IMR-90 (cell line): Measurements from ENCODE around the gene TCF7L2. TPM values are rescaled to one million over a fixed set of nuclear protein-coding genes. Genes with fewer than 3 reads are reported as not detected.

Experiments
- ATAC-seq: fragments of 200-7000 bp; cut with Tn5 transposase; 2 replicates; pipeline ENCODE4 v1.9.1; 2020; ENCODE audit warnings: low read depth, mild to moderate bottlenecking, moderate library complexity
- BruUV-seq: library from RNA; stranded (reverse); fragments of 400-500 nt; replicated peaks from 2 replicates; lab custom pipeline; 2021; lab: Mats Ljungman, UMichigan
- CTCF ChIA-PET: fragments of 300-600 bp; formaldehyde crosslinking; extraction: SDS; loops from one replicate; lab custom pipeline; 2021; ENCODE audit warnings: antibody characterized with exemption; lab: Yijun Ruan, JAX
- POLR2A ChIA-PET: fragments of 300-600 bp; sonication (Branson Sonifier 250); formaldehyde crosslinking; loops from one replicate; lab custom pipeline; 2022; ENCODE audit warnings: antibody characterized with exemption; ENCODE audit not compliant: unreplicated experiment; lab: Charles Lee
- DNase-seq: peaks from one replicate; pipeline ENCODE4 v3.0.0; 2013
- H2AFZ ChIP-seq: replicated peaks from 2 replicates; pipeline ENCODE3; 2013; ENCODE audit warnings: low read length, mild to moderate bottlenecking; ENCODE audit not compliant: poor library complexity
- H2AK5ac ChIP-seq: 2 replicates; pipeline ENCODE4 v1.6.1; 2013; ENCODE audit warnings: low read depth, low read length, inconsistent platforms
- H2AK9ac ChIP-seq: replicated peaks from 2 replicates; pipeline ENCODE3; 2013; ENCODE audit warnings: mild to moderate bottlenecking, low read depth, low read length, moderate library complexity; ENCODE audit not compliant: poor library complexity
- H2BK120ac ChIP-seq: 2 replicates; pipeline ENCODE4 v1.6.1; 2013; ENCODE audit warnings: low read depth, low read length, inconsistent platforms
- H2BK15ac ChIP-seq: 3 replicates; pipeline ENCODE4 v1.6.1; 2013; ENCODE audit warnings: low read depth, low read length, inconsistent platforms
- H2BK20ac ChIP-seq: 2 replicates; pipeline ENCODE4 v1.6.1; 2013; ENCODE audit warnings: low read depth, mild to moderate bottlenecking, inconsistent platforms, low read length, moderate library complexity
- H2BK5ac ChIP-seq: 2 replicates; pipeline ENCODE4 v1.6.1; 2013; ENCODE audit warnings: mild to moderate bottlenecking, low read depth, low read length, inconsistent platforms; ENCODE audit not compliant: poor library complexity, severe bottlenecking
- H3K14ac ChIP-seq: replicated peaks from 2 replicates; pipeline ENCODE4 v1.6.1; 2013; ENCODE audit warnings: low read depth, low read length, inconsistent platforms
- H3K18ac ChIP-seq: 2 replicates; pipeline ENCODE4 v1.6.1; 2013; ENCODE audit warnings: low read depth, low read length, control low read depth
- H3K23ac ChIP-seq: 2 replicates; pipeline ENCODE4 v1.6.1; 2013; ENCODE audit warnings: low read depth, low read length, inconsistent platforms
- H3K27ac ChIP-seq: 2 replicates; pipeline ENCODE4 v1.5.1; 2013; ENCODE audit warnings: mild to moderate bottlenecking, control low read depth, low read length; ENCODE audit not compliant: insufficient read depth
- H3K27me3 ChIP-seq: 2 replicates; pipeline ENCODE4 v1.6.1; 2013; ENCODE audit warnings: low read length; ENCODE audit not compliant: control insufficient read depth, insufficient read depth
- H3K36me3 ChIP-seq: 2 replicates; pipeline ENCODE4 v1.6.1; 2013; ENCODE audit warnings: low read length, mixed read lengths; ENCODE audit not compliant: control insufficient read depth, insufficient read depth
- H3K4ac ChIP-seq: 2 replicates; pipeline ENCODE4 v1.6.1; 2013; ENCODE audit warnings: low read depth, low read length, inconsistent platforms
- H3K4me1 ChIP-seq: 2 replicates; pipeline ENCODE4 v1.6.1; 2013; ENCODE audit warnings: low read length, mixed read lengths; ENCODE audit not compliant: control insufficient read depth, insufficient read depth
- H3K4me2 ChIP-seq: 2 replicates; pipeline ENCODE4 v1.6.1; 2013; ENCODE audit warnings: low read depth, mild to moderate bottlenecking, control low read depth, low read length, moderate library complexity
- H3K4me3 ChIP-seq: 2 replicates; pipeline ENCODE4 v1.5.1; 2013; ENCODE audit warnings: low read depth, mild to moderate bottlenecking, control low read depth, low read length, moderate library complexity; ENCODE audit not compliant: insufficient read depth
- H3K56ac ChIP-seq: 2 replicates; pipeline ENCODE4 v1.6.1; 2013; ENCODE audit warnings: low read length, inconsistent platforms; ENCODE audit not compliant: insufficient read depth; ENCODE audit errors: extremely low read depth
- H3K79me1 ChIP-seq, 2 experiments: 2 replicates each; pipeline ENCODE4 v1.6.1; 2013; ENCODE audit warnings: low read length in 2 of 2, inconsistent platforms in 1 of 2, low read depth in 1 of 2
- H3K9ac ChIP-seq: 2 replicates; pipeline ENCODE4 v1.6.1; 2013; ENCODE audit warnings: low read depth, low read length, control low read depth
- H3K9me1 ChIP-seq: 2 replicates; pipeline ENCODE4 v1.6.1; 2013; ENCODE audit warnings: low read length, inconsistent platforms; ENCODE audit not compliant: insufficient read depth
- H3K9me3 ChIP-seq: 2 replicates; pipeline ENCODE4 v1.6.1; 2013; ENCODE audit warnings: low read length; ENCODE audit not compliant: control insufficient read depth, insufficient read depth
- H4K20me1 ChIP-seq: 2 replicates; pipeline ENCODE4 v1.6.1; 2013; ENCODE audit warnings: low read length, inconsistent platforms; ENCODE audit not compliant: insufficient read depth
- H4K5ac ChIP-seq: 2 replicates; pipeline ENCODE4 v1.6.1; 2013; ENCODE audit warnings: mild to moderate bottlenecking, low read depth, low read length, control low read depth
- H4K8ac ChIP-seq, 2 experiments: 2 replicates each; pipeline ENCODE4 v1.6.1; 2013; ENCODE audit warnings: low read depth in 2 of 2, low read length in 2 of 2, control low read depth in 1 of 2, inconsistent platforms in 1 of 2
- H4K91ac ChIP-seq: 2 replicates; pipeline ENCODE4 v1.6.1; 2013; ENCODE audit warnings: low read depth, low read length, inconsistent platforms; ENCODE audit not compliant: insufficient read depth
- BHLHE40 ChIP-seq: fragments of 150-350 bp; IDR thresholded peaks from 2 replicates; pipeline ENCODE4 v1.6.1; 2016; ENCODE audit warnings: mild to moderate bottlenecking, low read depth, low read length
- CEBPB ChIP-seq: IDR thresholded peaks from 2 replicates; pipeline ENCODE4 v1.6.1; 2012; ENCODE audit warnings: low read depth, low read length, improper control_type of control experiment
- CHD1 ChIP-seq: IDR thresholded peaks from 2 replicates; pipeline ENCODE4 v1.6.1; 2012; ENCODE audit warnings: low read depth, low read length, improper control_type of control experiment
- CTCF ChIP-seq: conservative IDR thresholded peaks from 2 replicates; pipeline ENCODE4 v1.5.1; 2012; ENCODE audit warnings: mild to moderate bottlenecking, low read depth, low read length, improper control_type of control experiment
- ELK1 ChIP-seq: fragments of 150-350 bp; IDR thresholded peaks from 2 replicates; pipeline ENCODE4 v1.6.1; 2016; ENCODE audit warnings: low read depth, mild to moderate bottlenecking, low read length, moderate library complexity, borderline replicate concordance
- FOS ChIP-seq: fragments of 150-350 bp; IDR thresholded peaks from 2 replicates; pipeline ENCODE4 v1.6.1; 2016; ENCODE audit warnings: low read depth, low read length
- MAFK ChIP-seq: IDR thresholded peaks from 2 replicates; pipeline ENCODE4 v1.6.1; 2012; ENCODE audit warnings: low read depth, low read length, improper control_type of control experiment
- MAZ ChIP-seq: IDR thresholded peaks from 2 replicates; pipeline ENCODE4 v1.6.1; 2012; ENCODE audit warnings: low read depth, mild to moderate bottlenecking, low read length, improper control_type of control experiment, moderate library complexity, borderline replicate concordance
- MXI1 ChIP-seq: IDR thresholded peaks from 2 replicates; pipeline ENCODE4 v1.6.1; 2012; ENCODE audit warnings: low read depth, mild to moderate bottlenecking, low read length, moderate library complexity, borderline replicate concordance
- NFE2L2 ChIP-seq: fragments of 150-350 bp; IDR thresholded peaks from 2 replicates; pipeline ENCODE4 v1.6.1; 2016; ENCODE audit warnings: low read depth, mild to moderate bottlenecking, low read length
- POLR2A ChIP-seq: IDR thresholded peaks from 2 replicates; pipeline ENCODE4 v1.6.1; 2012; ENCODE audit warnings: mild to moderate bottlenecking, low read depth, low read length
- RAD21 ChIP-seq: IDR thresholded peaks from 2 replicates; pipeline ENCODE4 v1.6.1; 2012; ENCODE audit warnings: low read length, improper control_type of control experiment
- RCOR1 ChIP-seq: IDR thresholded peaks from 2 replicates; pipeline ENCODE4 v1.6.1; 2012; ENCODE audit warnings: mild to moderate bottlenecking, low read length, improper control_type of control experiment; ENCODE audit not compliant: insufficient replicate concordance
- RFX5 ChIP-seq: IDR thresholded peaks from 2 replicates; pipeline ENCODE4 v1.8.0; 2012; ENCODE audit warnings: low read depth, mild to moderate bottlenecking, low read length, moderate library complexity
- SMC3 ChIP-seq: fragments of 150-350 bp; IDR thresholded peaks from 2 replicates; pipeline ENCODE4 v1.6.1; 2016; ENCODE audit warnings: low read depth, mild to moderate bottlenecking, antibody characterized with exemption, low read length, moderate library complexity
- WGBS, 2 experiments: methylation state at CpG; one replicate each; pipeline versions ENCODE4 v1.1.5 to v1.1.7; 2013; ENCODE audit warnings: missing lambda C conversion rate in 2 of 2; ENCODE audit not compliant: insufficient read length in 1 of 2; ENCODE audit errors: extremely low coverage in 2 of 2; 5-methylcytosine and 5-hydroxymethylcytosine counted together
- dilution Hi-C: fragments of 300-500 bp; cut with HindIII; formaldehyde crosslinking; loops from one replicate; pipeline ENCODE4 v1.14.3; 2018; ENCODE audit warnings: low sequenced_read_pairs; ENCODE audit not compliant: unreplicated experiment
- in situ Hi-C: fragments of 300-500 bp; cut with MboI; formaldehyde crosslinking; loops from 3 replicates; pipeline ENCODE4 v1.14.3; 2019; ENCODE audit warnings: low sequenced_read_pairs, inconsistent platforms, mixed read lengths
- intact Hi-C: fragments of 100-400 bp; cut with micrococcal nuclease; formaldehyde crosslinking; loops from 2 replicates; pipeline ENCODE4 v1.10.0; 2022
- polyA plus RNA-seq, 3 experiments: library from polyadenylated mRNA; depleted of rRNA; stranded (reverse); fragments of >200 nt; gene quantifications; 2 replicates each; pipeline ENCODE4 v1.2.3, GENCODE V29; 2012; ENCODE audit warnings: low replicate concordance in 1 of 3
- total RNA-seq: library from RNA; depleted of rRNA; stranded (reverse); fragments of >200 nt; gene quantifications from 2 replicates; pipeline ENCODE4 v1.2.3, GENCODE V29; 2012
- TF ChIP-seq, protein P1 (sequence below): fragments of 150-350 bp; IDR thresholded peaks from 2 replicates; pipeline ENCODE4 v1.6.1; 2017; ENCODE audit warnings: mild to moderate bottlenecking, antibody characterized with exemption, low read length, low read depth

TCF7L2 gene
- total and polyA plus RNA-seq, 2 of the 4 experiments (the other 2 are of a cell fraction) = 1.3 to 12.2 TPM

- no peaks in the 10 kb centered on the region for H3K9me3 ChIP-seq
- H4K5ac ChIP-seq = no peak overlapping the region
- H2AK9ac ChIP-seq = no peak overlapping the region
- no peak overlapping the region for H2BK15ac ChIP-seq
- H2BK120ac ChIP-seq = no peak overlapping the region
- H3K18ac ChIP-seq = no peak overlapping the region
- CTCF ChIA-PET = interaction anchor here (0.6 kb wide), 1 partner anchor 429 kb away, joined by 4 read pairs; no protein-coding TSS in a partner anchor
- no peak overlapping the region for H3K56ac ChIP-seq
- 100% methylated on average over 2 of the region's 2 CpGs; no CpG with 5 or more reads in 1 of the 2 experiments for WGBS, 2 experiments
- H3K23ac ChIP-seq = no peak overlapping the region
- no peak overlapping the region for H2AK5ac ChIP-seq
- peaks cover 45 to 68% of the 10 kb centered on the region in 2 experiments for H3K79me1 ChIP-seq
- H4K20me1 ChIP-seq = peaks cover 35% of the 10 kb centered on the region
- no peak overlapping the region for H2AFZ ChIP-seq
- H2BK20ac ChIP-seq = no peak overlapping the region
- no peak overlapping the region for H2BK5ac ChIP-seq
- POLR2A ChIA-PET = no interaction called here
- H3K4me2 ChIP-seq = no peak overlapping the region
- intact Hi-C loops = no loop called here
- H3K9me1 ChIP-seq = peaks cover 6% of the 10 kb centered on the region; the same call in 1 of the 2 replicates
- DNase-seq (no peak), ATAC-seq (no peak)
- no TSS peak for BruUV-seq
- in situ Hi-C loops = no loop called here
- H3K14ac ChIP-seq = no peak overlapping the region
- H3K4ac ChIP-seq = no peak overlapping the region
- H3K4me3 ChIP-seq = no peak overlapping the region
- H4K91ac ChIP-seq = no peak overlapping the region
- no peak overlapping the region for H3K27ac ChIP-seq
- H3K4me1 ChIP-seq = no peaks in the 10 kb centered on the region; the same call in 1 of the 2 replicates
- no peak overlapping the region for H3K9ac ChIP-seq
- TF ChIP-seq RAD21 (no peak), CTCF (no peak), POLR2A (no peak), FOS (no peak), NFE2L2 (no peak), MAFK (no peak), SMC3 (no peak), CHD1 (no peak), MXI1 (no peak), CEBPB (no peak), MAZ (no peak), ELK1 (no peak), RCOR1 (no peak), RFX5 (no peak), BHLHE40 (no peak)
- TF ChIP-seq, protein P1, sequence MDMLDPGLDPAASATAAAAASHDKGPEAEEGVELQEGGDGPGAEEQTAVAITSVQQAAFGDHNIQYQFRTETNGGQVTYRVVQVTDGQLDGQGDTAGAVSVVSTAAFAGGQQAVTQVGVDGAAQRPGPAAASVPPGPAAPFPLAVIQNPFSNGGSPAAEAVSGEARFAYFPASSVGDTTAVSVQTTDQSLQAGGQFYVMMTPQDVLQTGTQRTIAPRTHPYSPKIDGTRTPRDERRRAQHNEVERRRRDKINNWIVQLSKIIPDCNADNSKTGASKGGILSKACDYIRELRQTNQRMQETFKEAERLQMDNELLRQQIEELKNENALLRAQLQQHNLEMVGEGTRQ = no peak
- no peak overlapping the region for H4K8ac ChIP-seq
- no peaks in the 10 kb centered on the region for H3K27me3 ChIP-seq
- no peaks in the 10 kb centered on the region for H3K36me3 ChIP-seq
- dilution Hi-C loops = no loop called here
Observed at GRCh38 chr10:112979927-112980326, 29.9 kb downstream of the TCF7L2 start.
